NCI-H146 treated with DMSO at 0.1 percent for 48 hours (cell line): ENCODE data around the gene NUP43.
"Not testable (repeated sequence)": the region's sequence is repeated elsewhere in the genome, so short reads cannot be mapped to it uniquely, and the experiment has no call there.

Experiments used
- DNase-seq: peaks from one replicate; lab custom pipeline; 2025; ENCODE audit not compliant: unreplicated experiment; lab: John Stamatoyannopoulos, UW

The NUP43 gene

DNA sequence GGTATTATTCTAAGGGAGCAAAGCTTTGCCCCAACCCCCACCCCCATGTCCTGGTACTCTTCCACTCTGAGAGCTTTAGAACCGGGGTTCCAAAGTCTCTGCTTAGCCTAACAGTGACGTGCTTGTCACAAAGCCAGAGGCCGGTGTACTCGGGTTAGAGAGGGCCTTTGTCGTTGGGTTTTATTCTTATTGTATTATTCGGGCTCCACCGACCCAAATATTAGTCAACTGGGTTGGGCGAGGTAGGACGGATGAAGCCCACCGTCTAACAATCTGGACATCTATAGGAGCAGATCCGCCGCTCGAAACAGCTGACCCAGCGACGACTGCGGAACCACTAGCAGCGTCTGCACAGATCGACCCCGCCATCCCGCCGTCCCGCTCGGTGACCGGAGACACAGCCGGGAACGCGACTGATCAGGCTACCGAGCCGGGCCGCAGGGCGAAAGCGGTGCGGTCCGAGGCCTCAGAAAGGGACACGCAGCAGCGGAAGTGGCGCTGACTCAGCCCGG, 2.8 kb upstream of the NUP43 start:
- not testable (repeated sequence) for DNase-seq

GRCh38 chr6:149745252-149745651, 1.1 kb downstream of the NUP43 start:
- not testable (repeated sequence) for DNase-seq

DNA sequence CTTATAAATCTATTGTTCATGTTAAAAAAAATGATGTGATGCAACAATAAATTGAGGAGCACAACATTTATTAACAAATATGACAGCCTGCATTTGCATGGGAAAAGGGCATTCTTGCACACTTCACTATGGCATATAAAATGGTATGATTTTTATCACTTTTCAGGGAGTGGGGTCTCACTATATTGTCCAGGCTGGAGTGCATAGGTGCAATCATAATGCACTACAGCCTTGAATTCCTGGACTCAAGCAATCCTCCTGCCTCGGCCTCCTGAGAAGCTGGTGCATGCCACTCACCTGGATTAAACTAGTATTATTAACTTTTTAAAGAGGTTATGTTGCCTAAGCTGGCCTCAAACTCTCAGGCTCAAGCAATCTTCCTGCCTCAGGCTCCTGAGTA, 11.4 kb downstream of the NUP43 start:
- no peak for DNase-seq

DNA sequence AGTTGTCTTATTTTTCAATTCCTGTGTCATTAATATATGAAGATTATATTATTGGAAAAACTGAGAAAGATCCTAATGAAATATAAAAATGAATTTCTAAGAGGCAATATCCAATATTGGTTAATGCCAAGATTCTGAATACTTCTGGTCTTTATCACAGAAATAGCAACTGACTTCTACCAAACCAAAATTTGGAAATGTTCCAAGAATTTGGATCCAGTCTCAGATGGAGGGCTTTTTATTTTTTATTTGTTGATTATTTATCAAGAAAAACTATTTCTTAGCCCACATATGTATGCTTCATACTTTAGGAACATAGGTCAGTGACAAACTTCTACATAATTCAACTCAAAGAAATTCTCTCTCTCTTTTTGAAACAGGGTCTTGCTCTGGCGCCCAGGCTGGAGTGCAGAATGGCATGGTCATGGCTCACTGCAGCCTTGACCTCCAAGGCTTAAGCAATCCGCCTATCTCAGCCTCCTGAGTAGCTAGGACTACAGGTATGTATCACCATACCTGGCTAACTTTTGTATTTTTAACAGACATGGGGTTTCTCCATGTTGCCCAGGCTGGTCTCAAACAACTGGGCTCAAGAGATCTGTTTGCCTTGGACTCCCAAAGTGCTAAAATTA, 13.1 kb downstream of the NUP43 start:
- no peak for DNase-seq

DNA sequence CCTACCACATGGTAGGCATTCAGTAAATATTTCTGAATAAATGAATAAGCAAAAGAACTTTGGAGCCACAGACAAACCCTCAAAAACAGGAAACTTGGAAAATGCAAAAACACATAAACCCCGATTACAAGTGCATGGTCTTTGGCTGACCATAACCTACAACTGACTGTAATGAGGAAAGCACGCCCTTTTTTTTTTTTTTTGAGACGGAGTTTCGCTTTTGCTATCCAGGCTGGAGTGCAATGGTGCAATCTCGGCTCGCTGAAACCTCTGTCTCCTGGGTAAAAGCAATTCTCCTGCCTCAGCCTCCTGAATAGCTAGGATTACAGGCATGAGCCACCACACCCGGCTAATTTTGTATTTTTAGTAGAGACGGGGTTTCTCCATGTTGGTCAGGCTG, 16.5 kb downstream of the NUP43 start:
- DNase-seq, result no peak

GRCh38 chr6:149728499-149729234, 17.7 kb downstream of the NUP43 start:
- no peak for DNase-seq

- no peak for DNase-seq
Measured at GRCh38 chr6:149727793-149728498, 18.4 kb downstream of the NUP43 start.

DNA sequence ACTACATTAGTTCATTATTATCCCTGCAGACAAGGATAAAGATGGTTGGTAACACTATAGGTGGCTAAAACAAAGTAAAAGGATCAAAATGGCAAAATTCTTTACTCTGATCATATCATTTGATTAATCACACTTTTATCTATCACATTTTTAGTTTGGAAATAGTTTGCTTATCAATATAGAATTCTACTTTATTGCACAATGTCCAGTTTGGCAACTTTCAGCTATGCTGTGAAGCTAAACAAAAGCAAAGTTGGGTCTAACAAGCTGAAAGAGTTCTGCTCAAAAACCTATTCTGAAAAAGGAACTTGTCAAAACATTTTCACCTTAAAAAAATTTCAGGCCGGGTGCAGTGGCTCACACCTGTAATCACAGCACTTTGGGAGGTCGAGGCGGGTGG, 20.5 kb downstream of the NUP43 start:
- DNase-seq, result no peak

GRCh38 chr6:149723771-149724417, 22.4 kb downstream of the NUP43 start:
- peak; percentile 48 for DNase-seq

- no peak for DNase-seq
Measured at GRCh38 chr6:149723262-149723661, 23.1 kb downstream of the NUP43 start.

DNA sequence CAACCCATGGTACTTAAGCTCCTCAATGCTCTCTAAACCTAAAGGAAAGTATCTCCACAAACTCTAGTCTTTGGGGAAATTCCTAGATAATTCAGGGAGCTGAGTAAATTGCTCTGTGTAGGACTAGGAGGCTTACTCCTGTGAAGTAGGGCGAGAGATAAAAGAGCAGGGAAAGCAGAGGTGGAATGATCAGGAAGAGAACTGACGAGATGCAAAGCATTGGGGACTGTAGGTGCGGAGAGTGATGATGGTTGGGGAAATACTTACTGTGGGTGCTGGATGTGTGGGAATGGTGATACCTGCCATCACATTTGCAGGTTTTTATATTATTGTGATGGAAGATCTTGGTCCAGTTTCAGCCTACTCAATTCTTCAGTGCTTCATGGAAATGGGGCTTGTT, 26.8 kb downstream of the NUP43 start:
- DNase-seq, result no peak

DNA sequence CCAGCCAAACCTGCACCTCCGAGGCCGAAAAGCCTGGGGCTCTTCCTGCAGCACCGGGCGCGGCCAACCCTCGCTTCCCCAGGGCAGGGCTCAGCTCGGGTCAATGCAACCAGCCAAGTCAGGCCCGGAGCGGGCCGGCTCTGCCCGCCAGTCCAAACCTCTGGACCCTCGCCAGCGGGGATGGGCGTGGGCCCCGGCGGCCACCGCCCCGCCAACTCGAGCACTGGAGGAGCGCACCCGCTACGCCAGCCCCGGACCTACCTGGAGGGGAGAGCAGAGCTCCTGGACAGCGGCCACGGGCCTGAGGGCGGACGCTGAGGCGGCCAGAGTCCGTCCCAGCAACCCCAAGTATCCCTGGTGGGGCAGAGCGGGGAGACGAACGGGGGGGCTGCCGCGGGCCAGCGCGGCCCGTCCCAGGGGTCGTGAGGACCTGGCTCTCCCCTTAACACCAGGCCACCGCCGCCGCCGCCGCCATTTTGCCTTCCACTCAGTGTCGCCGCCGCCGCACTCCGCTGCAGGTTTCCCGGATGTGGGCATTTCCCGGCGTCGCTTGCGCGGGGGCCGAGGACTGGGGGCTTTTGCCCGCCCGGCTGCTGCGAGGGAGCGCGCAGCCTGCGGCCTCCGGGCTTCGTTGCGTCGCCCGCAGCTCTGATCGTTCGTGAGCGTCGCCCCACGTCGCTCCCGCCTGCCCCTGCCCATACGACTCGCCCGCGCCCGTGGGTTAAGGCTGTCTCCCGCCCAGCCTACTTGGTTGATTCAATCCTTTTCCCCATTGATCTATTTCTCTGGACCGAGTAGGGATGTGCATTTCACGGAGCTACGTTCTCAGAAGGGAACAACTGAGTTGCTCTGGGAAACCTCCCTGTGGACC, 28.5 kb downstream of the NUP43 start, which contains the start of gene LATS1:
Gene LATS1 (minus strand): TSS at position 514 of the 871 bp plus-strand sequence. CDS start 15,975 bp downstream, outside the sequence.
- DNase-seq, result peak; percentile 81

GRCh38 chr6:149717255-149717587, 29.1 kb downstream of the NUP43 start:
- DNase-seq, result no peak

- DNase-seq, result no peak
Measured at GRCh38 chr6:149716181-149716963, 30.0 kb downstream of the NUP43 start.

DNA sequence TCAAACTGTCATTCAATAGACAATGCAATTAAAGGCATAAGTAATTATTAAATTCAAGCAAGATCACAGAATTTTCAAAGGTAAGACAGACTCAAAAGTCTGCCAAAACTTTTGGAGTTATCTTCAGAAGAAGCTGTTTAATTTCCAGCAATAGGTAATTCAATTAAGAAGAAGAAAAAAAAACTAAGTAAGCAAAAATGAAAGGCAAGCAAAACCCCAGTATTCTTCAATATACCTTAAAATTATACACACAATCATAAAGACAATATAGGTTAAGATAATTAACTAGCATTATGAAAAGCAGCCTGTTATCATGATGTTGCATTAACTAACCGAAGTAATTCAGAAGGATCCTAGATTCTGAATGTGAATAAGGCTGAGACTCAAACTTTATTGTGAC, 31.9 kb downstream of the NUP43 start:
- DNase-seq, result no peak

GRCh38 chr6:149711711-149712110, 34.6 kb downstream of the NUP43 start:
- no peak for DNase-seq

GRCh38 chr6:149701714-149702113, 44.6 kb downstream of the NUP43 start:
- DNase-seq, result no peak

DNA sequence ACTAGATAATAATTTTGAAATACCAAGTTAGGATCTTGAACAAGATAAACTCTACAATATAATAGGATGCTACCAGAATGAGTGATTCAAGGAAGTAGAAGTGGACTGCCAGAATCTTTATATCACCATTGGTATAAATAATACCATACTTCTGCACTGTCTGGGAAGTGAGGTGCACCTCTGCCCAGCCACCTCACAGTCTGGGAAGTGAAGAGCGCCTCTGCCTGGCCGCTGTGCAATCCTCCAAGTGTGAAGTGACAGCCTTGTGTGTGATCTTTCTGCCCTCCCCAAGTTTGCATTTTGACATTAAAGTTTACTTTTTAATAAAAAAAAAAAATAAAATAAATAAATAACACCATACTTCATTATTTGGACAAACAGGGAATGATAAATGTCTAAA, 47.2 kb downstream of the NUP43 start:
- no peak for DNase-seq

GRCh38 chr6:149698175-149698574, 48.2 kb downstream of the NUP43 start:
- DNase-seq, result no peak

GRCh38 chr6:149696901-149697300, 49.4 kb downstream of the NUP43 start:
- DNase-seq, result no peak
